ENCODE data around the gene IGHMBP2.

Gene IGHMBP2

DNA sequence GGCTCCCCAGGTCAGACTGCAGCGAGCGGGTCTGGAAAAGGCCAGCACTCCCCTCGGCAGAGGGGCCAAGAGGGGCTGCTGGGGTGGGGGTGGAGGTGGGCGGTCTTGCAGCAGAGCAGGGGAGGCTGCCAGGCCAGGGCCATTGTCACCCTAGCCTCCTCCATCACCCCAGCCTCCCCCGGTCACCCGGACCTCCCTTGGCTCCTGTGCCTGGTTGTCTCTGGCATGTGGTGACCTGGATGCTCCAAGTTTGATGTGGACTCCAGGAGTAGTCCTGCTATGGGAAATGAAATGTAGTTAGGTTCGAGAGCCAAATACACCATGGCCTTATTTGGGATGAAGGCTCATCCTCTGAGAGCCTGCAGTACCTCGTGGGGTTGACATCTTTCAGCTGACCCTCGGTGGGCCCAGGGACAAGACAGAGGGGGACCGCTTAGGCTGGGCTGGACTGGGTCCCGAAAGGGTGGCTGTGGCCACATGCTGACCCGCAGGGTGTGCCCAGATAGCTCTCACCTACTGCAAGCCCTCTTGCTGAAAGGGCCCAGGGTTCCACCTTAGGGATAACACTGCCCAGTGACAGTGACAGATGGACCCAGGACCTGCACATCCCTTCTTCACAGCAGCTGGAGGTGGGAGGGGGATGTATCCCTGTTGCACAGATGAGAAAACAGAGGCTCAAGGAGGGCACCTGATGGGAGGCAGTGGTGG lies 53.0 kb downstream of the IGHMBP2 start:
- no peak for DNase-seq (ENCODE audit: low read depth)
- no peak for TF ChIP-seq CTCF (IDR thresholded peaks at IDR 0.05; ENCODE audit: low read depth, low read length, missing control alignments)
- no peak overlapping the region for H3K4me3 ChIP-seq (ENCODE audit: low read depth, low read length)

GRCh38 chr11:68958211-68958610 lies 54.5 kb downstream of the IGHMBP2 start:
- TF ChIP-seq CTCF (IDR thresholded peaks at IDR 0.05; ENCODE audit: low read depth, low read length, missing control alignments) = no peak
- no peak overlapping the region for H3K4me3 ChIP-seq (ENCODE audit: low read depth, low read length)
- no peak for DNase-seq (ENCODE audit: low read depth)

DNA sequence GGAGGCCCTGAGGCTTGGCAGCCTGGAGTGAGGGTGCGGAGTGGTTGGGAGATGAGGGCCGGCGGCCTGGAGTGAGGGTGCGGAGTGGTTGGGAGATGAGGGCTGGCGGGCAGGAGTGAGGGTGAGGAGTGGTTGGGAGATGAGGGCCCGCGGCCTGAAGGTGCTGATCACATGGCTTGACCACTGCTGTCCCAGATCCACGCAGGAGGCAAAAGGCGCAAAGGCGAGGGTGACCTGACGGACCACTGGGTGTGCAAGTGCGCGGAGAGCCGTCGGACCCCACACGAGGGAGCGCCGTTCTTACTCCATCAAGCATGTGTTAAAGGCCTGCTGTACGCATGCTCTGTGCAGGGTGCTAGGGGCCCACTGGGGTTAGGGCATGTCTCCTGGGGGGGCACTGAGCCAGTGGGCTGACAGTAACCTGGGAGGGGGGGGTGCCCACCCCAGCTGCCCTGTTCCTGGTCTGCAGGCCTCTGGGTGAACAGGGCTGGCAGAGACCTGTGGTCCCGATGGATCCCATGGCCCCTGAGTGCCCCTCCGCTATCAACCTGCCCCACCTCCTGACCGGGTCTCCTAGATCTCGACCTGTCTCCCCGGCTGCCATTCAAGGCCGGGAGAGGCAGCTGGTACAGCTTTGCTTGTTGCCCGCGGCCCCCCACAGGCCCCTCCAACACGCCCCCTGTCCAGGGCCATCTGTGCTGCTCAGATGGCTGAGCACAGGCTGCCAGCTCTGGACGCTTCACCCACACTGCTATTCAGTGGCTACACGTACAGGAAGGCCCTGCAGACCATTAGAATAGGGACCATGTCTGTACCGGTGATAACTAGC lies 56.0 kb downstream of the IGHMBP2 start:
- TF ChIP-seq CTCF (IDR thresholded peaks at IDR 0.05; ENCODE audit: low read depth, low read length, missing control alignments) = no peak
- no peak overlapping the region for H3K4me3 ChIP-seq (ENCODE audit: low read depth, low read length)
- DNase-seq (ENCODE audit: low read depth) = no peak

DNA sequence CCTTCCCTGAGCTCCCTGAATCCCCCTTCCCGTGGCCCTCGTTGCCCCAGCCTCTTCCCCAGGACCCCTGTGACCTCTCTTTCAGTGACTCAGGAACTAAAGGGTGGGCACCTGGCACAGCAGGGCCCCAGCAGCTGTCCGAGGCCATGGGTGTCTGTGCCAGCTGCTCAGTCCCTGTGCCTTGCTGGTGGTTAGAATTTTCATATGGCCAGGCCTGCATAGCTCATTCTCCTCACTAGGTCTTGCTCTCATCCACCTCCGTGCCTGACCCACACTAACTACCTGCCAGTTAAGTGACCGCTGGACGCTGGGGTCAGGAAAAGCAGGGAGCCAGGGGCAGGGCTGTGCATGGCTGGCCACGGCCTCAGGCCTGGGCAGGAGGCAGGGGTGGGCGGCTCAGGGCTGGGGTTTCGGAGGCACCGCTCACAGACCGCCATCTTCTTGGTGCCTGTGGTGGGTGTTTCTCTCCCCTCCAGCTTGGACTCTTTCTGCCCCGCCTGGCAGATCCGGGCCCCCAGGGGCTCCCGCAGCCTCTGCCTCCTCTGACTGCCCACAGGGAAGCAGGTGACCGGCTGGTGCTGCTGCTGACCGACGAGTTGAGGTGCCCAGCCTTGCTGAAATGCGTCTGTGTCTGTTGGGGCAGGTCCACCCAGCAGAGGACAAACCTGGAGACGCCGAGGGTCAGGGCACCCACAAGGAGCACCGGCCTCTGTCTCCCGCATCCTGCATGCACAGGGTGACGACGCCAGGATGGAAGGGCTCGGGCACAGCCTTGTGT lies 56.8 kb downstream of the IGHMBP2 start:
- TF ChIP-seq CTCF (IDR thresholded peaks at IDR 0.05; ENCODE audit: low read depth, low read length, missing control alignments) = no peak

DNA sequence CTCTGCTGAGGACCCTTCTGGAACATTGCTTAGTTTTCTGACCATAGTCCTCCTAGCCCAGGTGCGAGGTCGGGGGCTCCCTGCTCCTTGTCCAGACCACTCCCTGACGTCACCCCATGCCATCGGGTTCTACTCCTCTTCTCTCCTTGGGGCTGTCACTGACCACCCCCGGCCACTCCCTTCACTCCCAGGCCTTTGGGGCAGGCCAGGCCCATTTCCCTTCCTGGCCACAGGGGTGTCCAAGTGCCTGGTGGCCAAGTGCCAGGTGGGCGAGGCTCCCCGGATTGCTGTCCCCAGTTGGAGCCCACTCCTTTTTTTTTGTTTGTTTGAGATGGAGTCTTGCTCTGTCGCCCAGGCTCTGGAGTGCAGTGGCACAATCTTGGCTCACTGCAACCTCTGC lies 57.6 kb downstream of the IGHMBP2 start:
- DNase-seq (ENCODE audit: low read depth) = no peak
- H3K4me3 ChIP-seq (ENCODE audit: low read depth, low read length) = no peak overlapping the region
- no peak for TF ChIP-seq CTCF (IDR thresholded peaks at IDR 0.05; ENCODE audit: low read depth, low read length, missing control alignments)

More for the DNA sequence above, 56.8 kb downstream of the IGHMBP2 start:
- DNase-seq (ENCODE audit: low read depth) = no peak
- no peak overlapping the region for H3K4me3 ChIP-seq (ENCODE audit: low read depth, low read length)

GRCh38 chr11:68962527-68963250 lies 59.0 kb downstream of the IGHMBP2 start:
- TF ChIP-seq CTCF (IDR thresholded peaks at IDR 0.05; ENCODE audit: low read depth, low read length, missing control alignments) = no peak
- no peak for DNase-seq (ENCODE audit: low read depth)
- no peak overlapping the region for H3K4me3 ChIP-seq (ENCODE audit: low read depth, low read length)
